HG03196 (cell line): Measurements from ENCODE around the gene MYH9.

Experiments used
- ATAC-seq: cut with Tn5 transposase; IDR thresholded peaks from one replicate; pipeline ENCODE4 v1.9.1; 2021; ENCODE audit not compliant: unreplicated experiment

MYH9 gene

GRCh38 chr22:36386900-36387708, 663 bp downstream of the MYH9 start:
- ATAC-seq, result peak; percentile 21

GRCh38 chr22:36386351-36386899, 1.3 kb downstream of the MYH9 start:
- ATAC-seq, result peak; percentile 21

GRCh38 chr22:36385491-36386350, 2.0 kb downstream of the MYH9 start:
- no peak for ATAC-seq

GRCh38 chr22:36384766-36385481, 2.8 kb downstream of the MYH9 start:
- no peak for ATAC-seq

- no peak for ATAC-seq
Observed at GRCh38 chr22:36383110-36383581, 4.6 kb downstream of the MYH9 start.

GRCh38 chr22:36381513-36382128, 6.1 kb downstream of the MYH9 start:
- no peak for ATAC-seq

GRCh38 chr22:36379593-36380361, 8.0 kb downstream of the MYH9 start:
- ATAC-seq, result no peak

- no peak for ATAC-seq
Observed at GRCh38 chr22:36378869-36379217, 8.9 kb downstream of the MYH9 start.

- ATAC-seq, result no peak
Observed at GRCh38 chr22:36378080-36378868, 9.5 kb downstream of the MYH9 start.

- ATAC-seq, result no peak
Observed at GRCh38 chr22:36377022-36377631, 10.6 kb downstream of the MYH9 start.

GRCh38 chr22:36376265-36376664, 11.5 kb downstream of the MYH9 start:
- no peak for ATAC-seq

GRCh38 chr22:36375071-36375980, 12.4 kb downstream of the MYH9 start:
- ATAC-seq, result no peak

GRCh38 chr22:36374603-36375024, 13.2 kb downstream of the MYH9 start:
- ATAC-seq, result no peak

- no peak for ATAC-seq
Observed at GRCh38 chr22:36373258-36373579, 14.5 kb downstream of the MYH9 start.

GRCh38 chr22:36371920-36372319, 15.8 kb downstream of the MYH9 start:
- no peak for ATAC-seq

GRCh38 chr22:36369922-36370791, 17.6 kb downstream of the MYH9 start:
- no peak for ATAC-seq
